H54 (cell line): Measurements from ENCODE around the gene SEM1.
"Not testable (repeated sequence)": the region's sequence is repeated elsewhere in the genome, so short reads cannot be mapped to it uniquely, and the experiment has no call there.

Experiments
- DNase-seq: peaks from one replicate; pipeline ENCODE4 v3.0.0; 2011; ENCODE audit warnings: low spot score, mixed read lengths; ENCODE audit not compliant: insufficient read length
- FAIRE-seq: peaks from 3 replicates; lab custom pipeline; 2011; peaks lifted over from hg19 to GRCh38; lab: Jason Lieb, UNC
- POLR2A ChIP-seq: IDR thresholded peaks from 2 replicates; pipeline ENCODE4 v1.6.1; 2011; ENCODE audit warnings: low read depth, mild to moderate bottlenecking, low read length

The SEM1 gene

GRCh38 chr7:96709381-96710228, at the start of gene SEM1:
Gene SEM1, minus strand, starts transcription at chr7:96709846. Its CDS starts 83 bp downstream, at chr7:96709763.
- FAIRE-seq (peak; percentile 76), DNase-seq (peak; percentile 25)
- peak; percentile 71 for TF ChIP-seq POLR2A

- not testable (repeated sequence) for FAIRE-seq, DNase-seq
These were observed 48.2 kb upstream of the SEM1 start for GRCh38 chr7:96757880-96758279.

GRCh38 chr7:96747418-96747940, 37.8 kb upstream of the SEM1 start:
- DNase-seq, result no peak
- no peak for TF ChIP-seq POLR2A

GRCh38 chr7:96740130-96740529, 30.5 kb upstream of the SEM1 start:
- FAIRE-seq (no peak), DNase-seq (no peak)
- TF ChIP-seq POLR2A, result no peak

More at GRCh38 chr7:96747418-96747940, 37.8 kb upstream of the SEM1 start:
- no peak for FAIRE-seq

- no peak for DNase-seq
- FAIRE-seq, result no peak
- no peak for TF ChIP-seq POLR2A
These were observed 30.0 kb upstream of the SEM1 start for GRCh38 chr7:96739609-96740008.

GRCh38 chr7:96739167-96739566, 29.5 kb upstream of the SEM1 start:
- no peak for FAIRE-seq
- DNase-seq, result no peak
- TF ChIP-seq POLR2A, result no peak

GRCh38 chr7:96738705-96739104, 29.1 kb upstream of the SEM1 start:
- TF ChIP-seq POLR2A, result no peak
- FAIRE-seq (no peak), DNase-seq (no peak)

- TF ChIP-seq POLR2A, result no peak
These were observed 28.0 kb upstream of the SEM1 start for GRCh38 chr7:96737545-96738050.

GRCh38 chr7:96734343-96734742, 24.7 kb upstream of the SEM1 start:
- no peak for DNase-seq
- FAIRE-seq, result no peak
- no peak for TF ChIP-seq POLR2A

More at GRCh38 chr7:96737545-96738050, 28.0 kb upstream of the SEM1 start:
- no peak for FAIRE-seq
- no peak for DNase-seq

- no peak for DNase-seq
- FAIRE-seq, result no peak
- TF ChIP-seq POLR2A, result no peak
These were observed 20.2 kb upstream of the SEM1 start for GRCh38 chr7:96729820-96730219.

GRCh38 chr7:96728139-96728538, 18.5 kb upstream of the SEM1 start:
- no peak for DNase-seq
- no peak for TF ChIP-seq POLR2A
- no peak for FAIRE-seq

GRCh38 chr7:96727534-96728088, 18.0 kb upstream of the SEM1 start:
- TF ChIP-seq POLR2A, result no peak
- no peak for DNase-seq
- FAIRE-seq, result no peak

GRCh38 chr7:96723622-96724021, 14.0 kb upstream of the SEM1 start:
- no peak for FAIRE-seq
- DNase-seq, result no peak
- no peak for TF ChIP-seq POLR2A

GRCh38 chr7:96722928-96723327, 13.3 kb upstream of the SEM1 start:
- not testable (repeated sequence) for DNase-seq, FAIRE-seq

- no peak for DNase-seq
- FAIRE-seq, result no peak
- no peak for TF ChIP-seq POLR2A
These were observed 11.2 kb upstream of the SEM1 start for GRCh38 chr7:96720843-96721242.
